Measurements from ENCODE around the gene GPNMB. TPM values are rescaled to one million over a fixed set of nuclear protein-coding genes. Genes with fewer than 3 reads are reported as not detected.

Gene GPNMB
- total RNA-seq, 1 donor from 2014 or later: 49.6 TPM

DNA sequence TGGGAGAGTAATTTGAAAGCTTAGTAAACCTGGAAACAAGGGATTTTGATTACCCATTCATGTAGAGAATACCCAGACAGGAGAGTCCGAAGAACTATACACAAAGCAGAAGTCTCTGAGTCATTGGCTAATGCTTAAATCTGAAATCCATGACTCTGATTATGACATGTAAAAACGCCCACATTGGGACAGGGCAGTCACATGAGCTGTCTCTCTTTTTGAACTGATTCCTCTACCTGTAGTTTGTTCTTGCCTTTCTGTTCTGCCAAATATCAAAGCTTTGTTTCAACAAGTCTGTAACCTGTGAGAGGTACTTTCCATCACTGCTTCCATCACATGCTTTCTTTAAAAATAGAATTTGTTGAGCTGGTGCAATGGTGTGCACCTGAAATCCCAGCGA lies 4.3 kb upstream of the GPNMB start:
- no peak overlapping the region for H3K4me3 ChIP-seq (ENCODE audit: low read length in 3 of 3)
- H3K9me3 ChIP-seq (ENCODE audit: control insufficient read depth in 3 of 3, low read length in 3 of 3): no peaks in the 10 kb centered on the region
- no peak overlapping the region for H3K27ac ChIP-seq (ENCODE audit: low read depth, low read length)
- H3K36me3 ChIP-seq (ENCODE audit: control insufficient read depth in 3 of 3, insufficient read depth in 3 of 3, low read length in 3 of 3): no peaks in the 10 kb centered on the region
- H3K27me3 ChIP-seq (ENCODE audit: control insufficient read depth in 3 of 3, insufficient read depth in 3 of 3, low read length in 3 of 3): peaks cover 0 to 5% (median 4%) of the 10 kb centered on the region in 3 donors
- no peak overlapping the region for H3K9ac ChIP-seq (ENCODE audit: low read depth in 1 of 3, low read length in 3 of 3)
- H3K4me1 ChIP-seq (ENCODE audit: control insufficient read depth in 3 of 3, insufficient read depth in 3 of 3, low read length in 3 of 3): peaks cover 0 to 8% (median 3%) of the 10 kb centered on the region in 3 donors

- Histone ChIP-seq H3K27ac (ENCODE audit: low read depth, low read length) (no peak overlapping the region), H3K36me3 (ENCODE audit: control insufficient read depth in 3 of 3, insufficient read depth in 3 of 3, low read length in 3 of 3) (no peaks in the 10 kb centered on the region), H3K9ac (ENCODE audit: low read depth in 1 of 3, low read length in 3 of 3) (no peak overlapping the region), H3K27me3 (ENCODE audit: control insufficient read depth in 3 of 3, insufficient read depth in 3 of 3, low read length in 3 of 3) (peaks cover 0 to 11% (median 7%) of the 10 kb centered on the region in 3 donors), H3K4me3 (ENCODE audit: low read length in 3 of 3) (no peak overlapping the region), H3K9me3 (ENCODE audit: control insufficient read depth in 3 of 3, low read length in 3 of 3) (no peaks in the 10 kb centered on the region), H3K4me1 (ENCODE audit: control insufficient read depth in 3 of 3, insufficient read depth in 3 of 3, low read length in 3 of 3) (peaks cover 0 to 8% (median 3%) of the 10 kb centered on the region in 3 donors)
These were observed 3.6 kb upstream of the GPNMB start for GRCh38 chr7:23242935-23243334.

- H3K27ac ChIP-seq (ENCODE audit: low read depth, low read length): peak overlapping the region; percentile 65
- H3K9ac ChIP-seq (ENCODE audit: low read depth in 1 of 3, low read length in 3 of 3): peak overlapping the region in 2 of 3 donors; percentile 62 to 66
- H3K36me3 ChIP-seq (ENCODE audit: control insufficient read depth in 3 of 3, insufficient read depth in 3 of 3, low read length in 3 of 3): no peaks in the 10 kb centered on the region
- peaks cover 0 to 8% (median 3%) of the 10 kb centered on the region in 3 donors for H3K4me1 ChIP-seq (ENCODE audit: control insufficient read depth in 3 of 3, insufficient read depth in 3 of 3, low read length in 3 of 3)
- peak overlapping the region; percentile 49 to 60 (median 58) for H3K4me3 ChIP-seq (ENCODE audit: low read length in 3 of 3)
- peaks cover 0 to 16% (median 14%) of the 10 kb centered on the region in 3 donors for H3K27me3 ChIP-seq (ENCODE audit: control insufficient read depth in 3 of 3, insufficient read depth in 3 of 3, low read length in 3 of 3)
- H3K9me3 ChIP-seq (ENCODE audit: control insufficient read depth in 3 of 3, low read length in 3 of 3): no peaks in the 10 kb centered on the region
These were observed 549 bp downstream of the GPNMB start for GRCh38 chr7:23247046-23247602.

DNA sequence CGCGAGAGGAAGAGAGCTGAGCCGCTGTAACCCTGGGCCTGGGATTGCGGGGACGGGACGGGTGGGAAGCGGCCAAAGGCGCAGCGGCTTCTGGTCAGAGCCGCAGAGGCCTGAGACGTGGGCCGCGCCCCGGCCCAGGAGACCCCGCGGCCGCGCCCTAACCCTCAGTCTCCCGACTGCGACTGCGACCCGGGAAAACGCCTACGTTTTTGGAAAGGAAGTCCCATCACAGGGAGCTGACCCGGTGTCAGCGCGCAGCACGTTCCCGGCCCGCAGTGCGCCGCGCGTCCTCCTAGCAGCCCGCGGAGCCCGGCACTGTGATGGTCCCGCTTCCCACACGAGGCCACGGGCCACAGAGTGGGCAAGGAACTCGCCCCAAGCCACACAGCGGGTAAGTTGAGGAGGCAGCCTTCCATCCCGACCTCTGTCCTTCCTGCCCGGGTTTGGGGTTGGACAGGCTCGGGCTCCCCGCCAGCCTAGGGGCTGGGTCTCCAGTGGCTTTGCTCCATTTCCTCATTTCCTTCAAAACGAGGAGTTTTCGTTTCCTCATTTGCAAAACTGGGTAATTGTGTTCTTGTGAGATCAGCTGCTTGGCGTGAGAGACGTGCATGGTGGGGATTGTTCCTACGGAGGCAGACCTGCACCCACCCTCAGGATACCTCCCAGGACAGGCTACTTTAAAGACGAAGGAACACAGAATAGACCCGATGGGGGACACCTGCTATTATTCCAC lies 1.2 kb downstream of the GPNMB start:
- H3K36me3 ChIP-seq (ENCODE audit: control insufficient read depth in 3 of 3, insufficient read depth in 3 of 3, low read length in 3 of 3): no peaks in the 10 kb centered on the region
- peak overlapping the region; percentile 16 to 66 (median 62) for H3K9ac ChIP-seq (ENCODE audit: low read depth in 1 of 3, low read length in 3 of 3)
- H3K4me1 ChIP-seq (ENCODE audit: control insufficient read depth in 3 of 3, insufficient read depth in 3 of 3, low read length in 3 of 3): peaks cover 0 to 8% (median 3%) of the 10 kb centered on the region in 3 donors
- H3K4me3 ChIP-seq (ENCODE audit: low read length in 3 of 3): peak overlapping the region; percentile 49 to 60 (median 58)
- no peaks in the 10 kb centered on the region for H3K9me3 ChIP-seq (ENCODE audit: control insufficient read depth in 3 of 3, low read length in 3 of 3)
- H3K27ac ChIP-seq (ENCODE audit: low read depth, low read length): peak overlapping the region; percentile 65
- H3K27me3 ChIP-seq (ENCODE audit: control insufficient read depth in 3 of 3, insufficient read depth in 3 of 3, low read length in 3 of 3): peaks cover 0 to 16% (median 14%) of the 10 kb centered on the region in 3 donors

DNA sequence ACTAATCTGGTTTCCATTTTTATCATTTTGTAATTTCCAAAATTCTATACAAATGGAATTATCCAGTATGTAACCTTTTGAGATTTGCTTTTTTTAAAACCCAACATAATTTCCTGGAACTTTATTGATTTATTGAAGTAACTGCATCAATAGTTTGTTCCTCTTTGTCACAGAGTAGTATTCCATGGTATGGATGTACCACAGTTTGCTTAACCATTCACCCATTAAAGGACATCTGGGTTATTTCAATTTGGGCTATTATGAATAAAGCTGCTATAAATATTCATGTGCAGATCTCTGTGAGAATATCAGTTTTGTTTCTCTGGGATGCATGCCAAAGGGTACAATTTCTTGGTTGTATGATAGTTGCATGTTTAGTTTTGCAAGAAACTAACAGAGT lies 2.9 kb downstream of the GPNMB start:
- no peak overlapping the region for H3K27ac ChIP-seq (ENCODE audit: low read depth, low read length)
- H3K4me1 ChIP-seq (ENCODE audit: control insufficient read depth in 3 of 3, insufficient read depth in 3 of 3, low read length in 3 of 3): peaks cover 0 to 3% (median 0%) of the 10 kb centered on the region in 3 donors
- peaks cover 0 to 16% (median 14%) of the 10 kb centered on the region in 3 donors for H3K27me3 ChIP-seq (ENCODE audit: control insufficient read depth in 3 of 3, insufficient read depth in 3 of 3, low read length in 3 of 3)
- peaks cover 0 to 2% (median 0%) of the 10 kb centered on the region in 3 donors for H3K36me3 ChIP-seq (ENCODE audit: control insufficient read depth in 3 of 3, insufficient read depth in 3 of 3, low read length in 3 of 3)
- H3K9ac ChIP-seq (ENCODE audit: low read depth in 1 of 3, low read length in 3 of 3): no peak overlapping the region
- no peaks in the 10 kb centered on the region for H3K9me3 ChIP-seq (ENCODE audit: control insufficient read depth in 3 of 3, low read length in 3 of 3)
- H3K4me3 ChIP-seq (ENCODE audit: low read length in 3 of 3): no peak overlapping the region

GRCh38 chr7:23254051-23254681 lies 7.6 kb downstream of the GPNMB start:
- Histone ChIP-seq H3K27ac (ENCODE audit: low read depth, low read length) (no peak overlapping the region), H3K4me3 (ENCODE audit: low read length in 3 of 3) (no peak overlapping the region), H3K27me3 (ENCODE audit: control insufficient read depth in 3 of 3, insufficient read depth in 3 of 3, low read length in 3 of 3) (no peaks in the 10 kb centered on the region), H3K36me3 (ENCODE audit: control insufficient read depth in 3 of 3, insufficient read depth in 3 of 3, low read length in 3 of 3) (peaks cover 0 to 4% (median 2%) of the 10 kb centered on the region in 3 donors), H3K4me1 (ENCODE audit: control insufficient read depth in 3 of 3, insufficient read depth in 3 of 3, low read length in 3 of 3) (no peaks in the 10 kb centered on the region), H3K9me3 (ENCODE audit: control insufficient read depth in 3 of 3, low read length in 3 of 3) (no peaks in the 10 kb centered on the region), H3K9ac (ENCODE audit: low read depth in 1 of 3, low read length in 3 of 3) (no peak overlapping the region)

DNA sequence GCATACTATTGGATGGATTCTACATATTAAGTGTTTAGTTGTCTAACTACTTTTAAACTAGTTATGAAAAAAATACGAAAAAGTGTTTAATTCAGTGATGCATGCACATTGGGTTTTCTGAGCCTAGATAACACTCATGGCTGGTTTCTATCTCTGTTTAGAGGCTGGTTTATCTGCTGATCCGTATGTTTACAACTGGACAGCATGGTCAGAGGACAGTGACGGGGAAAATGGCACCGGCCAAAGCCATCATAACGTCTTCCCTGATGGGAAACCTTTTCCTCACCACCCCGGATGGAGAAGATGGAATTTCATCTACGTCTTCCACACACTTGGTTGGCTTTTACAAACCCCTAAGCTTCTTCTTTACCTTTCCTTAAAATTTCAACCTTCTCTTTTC lies 10.2 kb downstream of the GPNMB start:
- Histone ChIP-seq H3K4me1 (ENCODE audit: control insufficient read depth in 3 of 3, insufficient read depth in 3 of 3, low read length in 3 of 3) (no peaks in the 10 kb centered on the region), H3K4me3 (ENCODE audit: low read length in 3 of 3) (no peak overlapping the region), H3K36me3 (ENCODE audit: control insufficient read depth in 3 of 3, insufficient read depth in 3 of 3, low read length in 3 of 3) (peaks cover 2 to 10% (median 3%) of the 10 kb centered on the region in 3 donors), H3K27me3 (ENCODE audit: control insufficient read depth in 3 of 3, insufficient read depth in 3 of 3, low read length in 3 of 3) (no peaks in the 10 kb centered on the region), H3K9me3 (ENCODE audit: control insufficient read depth in 3 of 3, low read length in 3 of 3) (no peaks in the 10 kb centered on the region), H3K9ac (ENCODE audit: low read depth in 1 of 3, low read length in 3 of 3) (no peak overlapping the region), H3K27ac (ENCODE audit: low read depth, low read length) (no peak overlapping the region)

DNA sequence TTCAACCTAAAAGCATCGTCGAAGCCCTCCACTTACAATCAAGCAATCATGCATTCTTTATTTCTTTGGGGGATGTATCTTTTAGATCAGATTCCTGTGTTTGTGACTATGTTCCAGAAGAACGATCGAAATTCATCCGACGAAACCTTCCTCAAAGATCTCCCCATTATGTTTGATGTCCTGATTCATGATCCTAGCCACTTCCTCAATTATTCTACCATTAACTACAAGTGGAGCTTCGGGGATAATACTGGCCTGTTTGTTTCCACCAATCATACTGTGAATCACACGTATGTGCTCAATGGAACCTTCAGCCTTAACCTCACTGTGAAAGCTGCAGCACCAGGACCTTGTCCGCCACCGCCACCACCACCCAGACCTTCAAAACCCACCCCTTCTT lies 13.8 kb downstream of the GPNMB start:
- H3K4me1 ChIP-seq (ENCODE audit: control insufficient read depth in 3 of 3, insufficient read depth in 3 of 3, low read length in 3 of 3): no peaks in the 10 kb centered on the region
- no peaks in the 10 kb centered on the region for H3K27me3 ChIP-seq (ENCODE audit: control insufficient read depth in 3 of 3, insufficient read depth in 3 of 3, low read length in 3 of 3)
- H3K27ac ChIP-seq (ENCODE audit: low read depth, low read length): no peak overlapping the region
- no peak overlapping the region for H3K4me3 ChIP-seq (ENCODE audit: low read length in 3 of 3)
- no peak overlapping the region for H3K9ac ChIP-seq (ENCODE audit: low read depth in 1 of 3, low read length in 3 of 3)
- no peaks in the 10 kb centered on the region for H3K9me3 ChIP-seq (ENCODE audit: control insufficient read depth in 3 of 3, low read length in 3 of 3)
- H3K36me3 ChIP-seq (ENCODE audit: control insufficient read depth in 3 of 3, insufficient read depth in 3 of 3, low read length in 3 of 3): peaks cover 0 to 12% (median 3%) of the 10 kb centered on the region in 3 donors

DNA sequence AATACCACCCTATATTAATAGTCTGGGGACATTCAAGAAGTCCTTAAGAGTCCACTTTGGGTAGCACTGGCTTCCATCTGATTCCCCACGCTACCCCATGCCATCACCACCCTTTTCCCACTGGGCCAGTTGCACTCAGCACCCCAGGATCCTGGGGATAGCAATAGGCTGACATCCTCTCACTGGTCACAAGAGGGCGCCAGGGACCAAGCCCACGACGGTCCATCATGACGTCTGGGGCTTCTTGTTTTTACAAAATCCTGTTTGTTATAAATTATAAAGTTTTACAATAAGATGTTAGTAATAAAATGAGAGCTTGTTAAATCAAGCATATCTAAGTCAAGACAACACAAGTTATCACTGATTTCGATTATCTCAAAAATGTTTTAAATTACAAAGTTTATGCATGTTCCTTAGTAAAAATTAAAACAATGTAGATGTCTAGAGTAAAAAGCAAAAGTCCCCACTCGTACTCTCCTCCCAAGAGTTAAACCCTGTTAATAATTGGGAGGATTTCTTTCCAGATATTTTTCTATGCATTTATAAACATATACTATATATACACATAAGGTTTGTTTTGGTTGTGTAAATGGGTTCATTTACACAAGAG lies 15.4 kb downstream of the GPNMB start:
- H3K27ac ChIP-seq (ENCODE audit: low read depth, low read length): no peak overlapping the region
- H3K27me3 ChIP-seq (ENCODE audit: control insufficient read depth in 3 of 3, insufficient read depth in 3 of 3, low read length in 3 of 3): no peaks in the 10 kb centered on the region
- peaks cover 0 to 14% (median 4%) of the 10 kb centered on the region in 3 donors for H3K36me3 ChIP-seq (ENCODE audit: control insufficient read depth in 3 of 3, insufficient read depth in 3 of 3, low read length in 3 of 3)
- no peak overlapping the region for H3K4me3 ChIP-seq (ENCODE audit: low read length in 3 of 3)
- no peak overlapping the region for H3K9ac ChIP-seq (ENCODE audit: low read depth in 1 of 3, low read length in 3 of 3)
- no peaks in the 10 kb centered on the region for H3K4me1 ChIP-seq (ENCODE audit: control insufficient read depth in 3 of 3, insufficient read depth in 3 of 3, low read length in 3 of 3)
- H3K9me3 ChIP-seq (ENCODE audit: control insufficient read depth in 3 of 3, low read length in 3 of 3): no peaks in the 10 kb centered on the region

All from skeletal muscle tissue (tissue), 4 donors.